ENCODE measurements around the gene NRN1L.

NRN1L gene

DNA sequence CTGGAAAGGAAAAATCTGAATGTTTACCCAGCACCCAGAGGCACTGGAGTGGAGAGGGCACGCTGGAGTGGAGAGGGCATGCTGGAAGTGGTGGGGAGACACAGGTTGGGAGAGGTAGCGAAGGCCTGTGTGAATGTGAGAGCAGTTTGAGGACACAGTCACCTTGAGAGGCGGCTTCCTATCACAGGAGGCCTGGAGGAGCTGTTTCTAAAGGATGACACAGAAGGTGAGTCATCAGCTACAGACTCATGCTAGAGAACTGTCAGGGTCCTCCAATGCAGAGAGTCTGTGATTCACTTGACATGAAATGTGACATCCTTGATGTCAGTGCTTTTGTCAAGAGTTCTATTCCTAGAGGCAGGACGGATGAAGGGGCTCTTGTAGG lies 33.2 kb downstream of the NRN1L start:
- DNase-seq, result peak; percentile 84
- in situ Hi-C loops (cut with HindIII; ENCODE audit: low pct_ligation_motif_present, low sequenced_read_pairs), result loop anchor here (25.0 kb wide), 2 partner anchors 106 to 206 kb away; partner anchors contain the start of genes GFOD2, RANBP10 and TSNAXIP1
- no peak overlapping the region for H3K4me3 ChIP-seq (ENCODE audit: low read depth, low read length)
- TF ChIP-seq CTCF (IDR thresholded peaks at IDR 0.05; ENCODE audit: low read depth, low read length, missing control alignments), result no peak
- no peaks in the 10 kb centered on the region for H3K27me3 ChIP-seq (replicated peaks)
- H3K27ac ChIP-seq, result no peak overlapping the region
- H3K36me3 ChIP-seq (replicated peaks), result peaks cover 3% of the 10 kb centered on the region

GRCh38 chr16:67919622-67920221 lies 35.0 kb downstream of the NRN1L start:
- no peak for TF ChIP-seq CTCF (IDR thresholded peaks at IDR 0.05; ENCODE audit: low read depth, low read length, missing control alignments)
- Histone ChIP-seq H3K27ac (no peak overlapping the region), H3K36me3 (replicated peaks) (peaks cover 3% of the 10 kb centered on the region), H3K27me3 (replicated peaks) (no peaks in the 10 kb centered on the region), H3K4me3 (ENCODE audit: low read depth, low read length) (no peak overlapping the region)
- in situ Hi-C loops (cut with HindIII; ENCODE audit: low pct_ligation_motif_present, low sequenced_read_pairs), result loop anchor here (25.0 kb wide), 2 partner anchors 107 to 207 kb away; partner anchors contain the start of genes GFOD2, RANBP10 and TSNAXIP1
- no peak for DNase-seq

- no peak for TF ChIP-seq CTCF (IDR thresholded peaks at IDR 0.05; ENCODE audit: low read depth, low read length, missing control alignments)
- no peak for DNase-seq
- Histone ChIP-seq H3K36me3 (replicated peaks) (no peaks in the 10 kb centered on the region), H3K27ac (no peak overlapping the region), H3K27me3 (replicated peaks) (no peaks in the 10 kb centered on the region), H3K4me3 (ENCODE audit: low read depth, low read length) (no peak overlapping the region)
- in situ Hi-C loops (cut with HindIII; ENCODE audit: low pct_ligation_motif_present, low sequenced_read_pairs), result loop anchor here (25.0 kb wide), 2 partner anchors 110 to 210 kb away; partner anchors contain the start of genes GFOD2, RANBP10 and TSNAXIP1
These were observed 37.5 kb downstream of the NRN1L start for GRCh38 chr16:67922221-67922620.

GRCh38 chr16:67922740-67923139 lies 38.1 kb downstream of the NRN1L start:
- TF ChIP-seq CTCF (IDR thresholded peaks at IDR 0.05; ENCODE audit: low read depth, low read length, missing control alignments), result no peak
- Histone ChIP-seq H3K36me3 (replicated peaks) (no peaks in the 10 kb centered on the region), H3K27me3 (replicated peaks) (no peaks in the 10 kb centered on the region), H3K4me3 (ENCODE audit: low read depth, low read length) (no peak overlapping the region), H3K27ac (no peak overlapping the region)
- DNase-seq, result no peak
- in situ Hi-C loops (cut with HindIII; ENCODE audit: low pct_ligation_motif_present, low sequenced_read_pairs), result loop anchor here (25.0 kb wide), 2 partner anchors 110 to 210 kb away; partner anchors contain the start of genes GFOD2, RANBP10 and TSNAXIP1

- no peak overlapping the region for H3K27ac ChIP-seq
- in situ Hi-C loops (cut with HindIII; ENCODE audit: low pct_ligation_motif_present, low sequenced_read_pairs), result loop anchor here (25.0 kb wide), 2 partner anchors 111 to 211 kb away; partner anchors contain the start of genes GFOD2, RANBP10 and TSNAXIP1
- peaks cover under 1% of the 10 kb centered on the region for H3K36me3 ChIP-seq (replicated peaks)
These were observed 38.9 kb downstream of the NRN1L start for GRCh38 chr16:67923414-67924116.

More at GRCh38 chr16:67923414-67924116, 38.9 kb downstream of the NRN1L start:
- Histone ChIP-seq H3K27me3 (replicated peaks) (no peaks in the 10 kb centered on the region), H3K4me3 (ENCODE audit: low read depth, low read length) (no peak overlapping the region)
- TF ChIP-seq CTCF (IDR thresholded peaks at IDR 0.05; ENCODE audit: low read depth, low read length, missing control alignments), result no peak
- no peak for DNase-seq
